Measurements from ENCODE around the gene SAA2.
"Not testable (repeated sequence)": the region's sequence is repeated elsewhere in the genome, so short reads cannot be mapped to it uniquely, and the experiment has no call there.

SAA2 gene

GRCh38 chr11:18247191-18247581 is 1.3 kb downstream of the SAA2 start:
- not testable (repeated sequence) for DNase-seq (ENCODE audit: low spot score)

- DNase-seq (ENCODE audit: low spot score): peak; percentile 11
Measured at GRCh38 chr11:18246379-18247190, 1.9 kb downstream of the SAA2 start.

GRCh38 chr11:18245396-18245795 is 3.1 kb downstream of the SAA2 start:
- no peak for DNase-seq (ENCODE audit: low spot score)

- DNase-seq (ENCODE audit: low spot score): peak; percentile 68
Measured at GRCh38 chr11:18243783-18244362, 4.6 kb downstream of the SAA2 start.

- no peak for DNase-seq (ENCODE audit: low spot score)
Measured at GRCh38 chr11:18239655-18240054, 8.8 kb downstream of the SAA2 start.

- DNase-seq (ENCODE audit: low spot score): no peak
Measured at GRCh38 chr11:18236664-18237356, 11.7 kb downstream of the SAA2 start, which contains the start of gene SAA4. TSS of gene SAA4 (minus strand) at chr11:18236802. CDS start at chr11:18235926, 876 bp downstream.

GRCh38 chr11:18235394-18236334 is 12.8 kb downstream of the SAA2 start:
- no peak for DNase-seq (ENCODE audit: low spot score)

GRCh38 chr11:18233912-18234311 is 14.6 kb downstream of the SAA2 start:
- DNase-seq (ENCODE audit: low spot score): no peak

GRCh38 chr11:18230859-18231258 is 17.6 kb downstream of the SAA2 start:
- DNase-seq (ENCODE audit: low spot score): no peak

- DNase-seq (ENCODE audit: low spot score): no peak
Measured at GRCh38 chr11:18229501-18229900, 19.0 kb downstream of the SAA2 start.

- no peak for DNase-seq (ENCODE audit: low spot score)
Measured at GRCh38 chr11:18225913-18226312, 22.6 kb downstream of the SAA2 start.

GRCh38 chr11:18223591-18224387 is 24.7 kb downstream of the SAA2 start:
- DNase-seq (ENCODE audit: low spot score): no peak

- DNase-seq (ENCODE audit: low spot score): no peak
Measured at GRCh38 chr11:18222814-18223421, 25.6 kb downstream of the SAA2 start.

- no peak for DNase-seq (ENCODE audit: low spot score)
Measured at GRCh38 chr11:18221274-18221876, 27.1 kb downstream of the SAA2 start.

- DNase-seq (ENCODE audit: low spot score): no peak
Measured at GRCh38 chr11:18209058-18209457, 39.4 kb downstream of the SAA2 start.

- no peak for DNase-seq (ENCODE audit: low spot score)
Measured at GRCh38 chr11:18204771-18205170, 43.7 kb downstream of the SAA2 start.

GRCh38 chr11:18204220-18204619 is 44.2 kb downstream of the SAA2 start:
- no peak for DNase-seq (ENCODE audit: low spot score)

- DNase-seq (ENCODE audit: low spot score): no peak
Measured at GRCh38 chr11:18203723-18204122, 44.7 kb downstream of the SAA2 start.

GRCh38 chr11:18197738-18198137 is 50.7 kb downstream of the SAA2 start:
- DNase-seq (ENCODE audit: low spot score): not testable (repeated sequence)

GRCh38 chr11:18196532-18196931 is 51.9 kb downstream of the SAA2 start:
- no peak for DNase-seq (ENCODE audit: low spot score)
